IPS-15b (cell line): ENCODE results near the gene TJP3.

ENCODE experiments used
- H3K27me3 ChIP-seq: one replicate; pipeline ENCODE4 v1.6.1; 2013; ENCODE audit warnings: low read length; ENCODE audit not compliant: control insufficient read depth, insufficient read depth
- H3K36me3 ChIP-seq: one replicate; pipeline ENCODE4 v1.6.1; 2013; ENCODE audit warnings: low read length; ENCODE audit not compliant: control insufficient read depth, insufficient read depth
- H3K4me1 ChIP-seq: one replicate; pipeline ENCODE4 v1.6.1; 2013; ENCODE audit warnings: mild to moderate bottlenecking, low read length; ENCODE audit not compliant: control insufficient read depth, insufficient read depth
- H3K4me3 ChIP-seq: one replicate; pipeline ENCODE4 v1.5.1; 2013; ENCODE audit warnings: low read depth, low read length
- H3K9ac ChIP-seq: one replicate; pipeline ENCODE4 v1.6.1; 2013; ENCODE audit warnings: low read depth, mild to moderate bottlenecking, low read length
- H3K9me3 ChIP-seq: one replicate; pipeline ENCODE4 v1.6.1; 2013; ENCODE audit warnings: mild to moderate bottlenecking, low read length; ENCODE audit not compliant: control insufficient read depth, insufficient read depth

The TJP3 gene

GRCh38 chr19:3712663-3713611 lies 4.8 kb downstream of the TJP3 start:
- Histone ChIP-seq H3K4me3 (no peak overlapping the region), H3K9me3 (no peaks in the 10 kb centered on the region), H3K9ac (no peak overlapping the region), H3K36me3 (no peaks in the 10 kb centered on the region), H3K27me3 (no peaks in the 10 kb centered on the region), H3K4me1 (peaks cover 6% of the 10 kb centered on the region)

GRCh38 chr19:3716147-3716668 lies 8.0 kb downstream of the TJP3 start:
- Histone ChIP-seq H3K4me3 (no peak overlapping the region), H3K4me1 (peaks cover 2% of the 10 kb centered on the region), H3K9ac (no peak overlapping the region), H3K27me3 (no peaks in the 10 kb centered on the region), H3K9me3 (no peaks in the 10 kb centered on the region), H3K36me3 (no peaks in the 10 kb centered on the region)

- Histone ChIP-seq H3K4me1 (peaks cover 5% of the 10 kb centered on the region), H3K36me3 (no peaks in the 10 kb centered on the region), H3K27me3 (no peaks in the 10 kb centered on the region), H3K4me3 (no peak overlapping the region), H3K9me3 (no peaks in the 10 kb centered on the region), H3K9ac (no peak overlapping the region)
These were observed 11.7 kb downstream of the TJP3 start for GRCh38 chr19:3719868-3720267.

- Histone ChIP-seq H3K36me3 (no peaks in the 10 kb centered on the region), H3K4me3 (no peak overlapping the region), H3K4me1 (peaks cover 5% of the 10 kb centered on the region), H3K27me3 (no peaks in the 10 kb centered on the region), H3K9ac (no peak overlapping the region), H3K9me3 (no peaks in the 10 kb centered on the region)
These were observed 12.2 kb downstream of the TJP3 start for GRCh38 chr19:3720349-3720917.

- peak overlapping the region; percentile 85 for H3K4me3 ChIP-seq
- H3K36me3 ChIP-seq, result no peaks in the 10 kb centered on the region
- peaks cover 7% of the 10 kb centered on the region for H3K4me1 ChIP-seq
- H3K9ac ChIP-seq, result no peak overlapping the region
- no peaks in the 10 kb centered on the region for H3K9me3 ChIP-seq
- no peaks in the 10 kb centered on the region for H3K27me3 ChIP-seq
These were observed 13.1 kb downstream of the TJP3 start for GRCh38 chr19:3721131-3721886.

GRCh38 chr19:3721887-3722442 lies 13.8 kb downstream of the TJP3 start:
- Histone ChIP-seq H3K36me3 (no peaks in the 10 kb centered on the region), H3K9ac (peak overlapping the region; percentile 12), H3K27me3 (no peaks in the 10 kb centered on the region), H3K4me1 (peaks cover 7% of the 10 kb centered on the region), H3K4me3 (peak overlapping the region; percentile 85), H3K9me3 (no peaks in the 10 kb centered on the region)

GRCh38 chr19:3722443-3723109 lies 14.4 kb downstream of the TJP3 start:
- Histone ChIP-seq H3K36me3 (no peaks in the 10 kb centered on the region), H3K4me1 (peaks cover 7% of the 10 kb centered on the region), H3K9ac (no peak overlapping the region), H3K9me3 (no peaks in the 10 kb centered on the region), H3K27me3 (no peaks in the 10 kb centered on the region), H3K4me3 (peak overlapping the region; percentile 85)

GRCh38 chr19:3723110-3723488 lies 14.9 kb downstream of the TJP3 start:
- H3K27me3 ChIP-seq, result no peaks in the 10 kb centered on the region
- H3K36me3 ChIP-seq, result no peaks in the 10 kb centered on the region
- no peaks in the 10 kb centered on the region for H3K9me3 ChIP-seq
- H3K9ac ChIP-seq, result no peak overlapping the region
- H3K4me3 ChIP-seq, result peak overlapping the region; percentile 53
- peaks cover 7% of the 10 kb centered on the region for H3K4me1 ChIP-seq

- Histone ChIP-seq H3K4me1 (peaks cover 7% of the 10 kb centered on the region), H3K36me3 (no peaks in the 10 kb centered on the region), H3K9ac (peak overlapping the region; percentile 47), H3K9me3 (no peaks in the 10 kb centered on the region), H3K27me3 (no peaks in the 10 kb centered on the region), H3K4me3 (peak overlapping the region; percentile 22)
These were observed 15.7 kb downstream of the TJP3 start for GRCh38 chr19:3723883-3724282.

- no peak overlapping the region for H3K9ac ChIP-seq
- no peaks in the 10 kb centered on the region for H3K27me3 ChIP-seq
- peaks cover 3% of the 10 kb centered on the region for H3K36me3 ChIP-seq
- H3K9me3 ChIP-seq, result no peaks in the 10 kb centered on the region
- H3K4me3 ChIP-seq, result no peak overlapping the region
- peaks cover 7% of the 10 kb centered on the region for H3K4me1 ChIP-seq
These were observed 16.9 kb downstream of the TJP3 start for GRCh38 chr19:3725121-3725520.
